ENCODE measurements around the gene MLANA.
"Not testable (repeated sequence)": the region's sequence is repeated elsewhere in the genome, so short reads cannot be mapped to it uniquely, and the experiment has no call there.

MLANA gene

DNA sequence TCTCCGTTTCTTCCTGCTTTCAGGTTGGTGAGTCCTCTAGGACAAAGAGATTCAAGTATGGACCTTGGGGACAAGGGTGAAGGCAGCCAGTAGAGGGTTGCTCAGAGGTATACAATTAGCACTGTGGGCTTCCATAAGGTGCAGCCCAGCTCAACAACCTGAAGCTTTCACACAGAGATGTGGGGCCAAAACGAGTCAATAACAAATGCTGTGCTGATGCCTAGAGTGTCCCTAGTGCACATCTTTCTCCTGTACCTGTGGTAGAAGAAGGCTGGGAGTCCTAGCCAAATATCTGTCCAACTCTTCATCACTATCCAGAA lies 20.7 kb upstream of the MLANA start:
- DNase-seq (ENCODE audit: low spot score): no peak

DNA sequence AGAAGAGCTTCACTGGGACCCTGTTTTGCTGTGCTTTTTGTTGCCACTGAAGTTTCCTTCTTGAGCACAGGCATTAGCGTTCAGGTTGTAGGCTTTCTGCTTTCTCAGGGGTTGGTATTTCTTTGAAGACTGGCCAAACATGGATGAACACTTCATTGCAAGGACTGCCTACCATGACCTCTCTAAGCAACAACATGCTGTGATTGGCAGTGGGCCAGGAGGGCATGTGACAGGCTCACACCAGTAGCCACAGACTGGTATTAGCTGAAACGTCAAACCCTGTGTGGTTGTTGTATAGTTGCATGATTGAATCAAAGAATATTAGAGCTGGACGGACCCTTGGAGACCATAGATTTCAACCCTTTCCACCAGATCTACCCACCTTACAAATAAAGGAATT lies 20.0 kb upstream of the MLANA start:
- DNase-seq (ENCODE audit: low spot score): no peak

DNA sequence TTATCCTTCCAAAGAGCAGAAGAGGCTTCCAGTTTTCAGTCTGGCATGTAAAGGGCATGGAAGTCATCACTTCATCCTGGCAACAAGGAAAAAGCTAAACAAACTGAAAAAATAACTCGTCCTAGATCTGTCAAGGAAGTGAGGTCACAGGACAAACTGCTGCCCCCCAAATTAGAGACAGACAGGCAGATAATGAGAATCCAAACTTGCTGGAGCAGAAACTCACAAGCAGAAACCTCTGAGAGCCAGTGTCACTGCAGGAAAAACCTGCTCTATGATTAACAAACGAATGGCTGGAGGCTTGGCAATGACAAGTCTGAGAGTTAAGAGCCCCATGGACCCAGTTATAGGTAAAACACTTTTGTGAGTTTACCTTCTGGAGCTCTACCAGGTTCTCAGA lies 18.9 kb upstream of the MLANA start:
- DNase-seq (ENCODE audit: low spot score): no peak

DNA sequence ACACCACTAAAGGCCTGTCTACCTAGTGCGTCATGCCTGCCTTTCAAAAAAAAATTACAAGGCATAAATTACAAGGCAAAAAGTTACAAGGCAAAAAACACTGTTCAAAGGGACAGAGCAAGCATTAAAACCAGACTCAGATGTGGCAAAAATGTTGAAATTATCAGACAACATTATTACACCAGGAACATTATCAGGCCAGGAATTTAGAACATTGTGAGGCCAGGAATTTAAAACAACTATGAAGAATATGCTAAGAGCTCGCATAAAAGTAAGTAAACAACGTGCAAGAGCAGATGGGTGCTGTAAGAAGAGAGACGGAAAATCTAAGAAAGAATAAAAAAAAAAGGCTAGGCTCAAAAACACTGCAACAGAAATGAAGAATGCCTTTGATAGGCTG lies 18.2 kb upstream of the MLANA start:
- DNase-seq (ENCODE audit: low spot score): no peak

DNA sequence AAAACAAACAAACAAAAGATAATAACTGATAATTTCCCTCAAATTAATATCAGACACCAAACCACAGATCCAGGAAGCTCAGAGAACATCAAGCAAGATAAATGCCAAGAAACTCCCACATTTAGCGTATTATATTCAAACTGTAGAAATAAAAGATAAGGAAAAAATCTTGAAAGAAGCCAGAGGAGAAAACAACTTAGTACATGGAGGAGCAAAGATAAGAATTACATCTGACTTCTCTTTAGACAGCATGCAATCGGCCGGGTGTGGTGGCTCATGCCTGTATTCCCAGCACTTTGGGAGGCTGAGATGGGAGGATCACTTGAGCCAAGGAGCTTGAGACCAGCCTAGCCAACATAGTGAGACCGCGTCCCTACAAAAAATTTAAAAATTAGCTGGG lies 17.2 kb upstream of the MLANA start:
- DNase-seq (ENCODE audit: low spot score): no peak

DNA sequence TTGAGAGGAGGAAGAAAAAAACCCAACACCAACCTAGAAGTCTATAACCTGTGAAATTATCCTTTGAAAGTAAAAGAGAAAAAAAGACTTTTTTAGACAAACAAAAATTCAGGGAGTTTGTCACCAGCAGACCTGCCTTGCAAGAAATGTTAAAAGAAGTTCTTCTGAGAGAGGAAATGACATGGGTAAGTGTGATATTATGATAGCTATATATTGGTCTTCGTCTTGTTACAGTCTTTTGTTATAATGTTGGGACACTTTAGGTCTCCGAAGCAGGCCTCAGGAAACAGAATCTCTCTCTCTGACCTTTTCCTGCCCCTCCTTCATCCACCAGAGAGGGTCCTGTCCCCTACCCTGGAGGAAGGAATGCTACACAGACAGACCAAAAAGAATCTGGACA lies 16.6 kb upstream of the MLANA start:
- no peak for DNase-seq (ENCODE audit: low spot score)

DNA sequence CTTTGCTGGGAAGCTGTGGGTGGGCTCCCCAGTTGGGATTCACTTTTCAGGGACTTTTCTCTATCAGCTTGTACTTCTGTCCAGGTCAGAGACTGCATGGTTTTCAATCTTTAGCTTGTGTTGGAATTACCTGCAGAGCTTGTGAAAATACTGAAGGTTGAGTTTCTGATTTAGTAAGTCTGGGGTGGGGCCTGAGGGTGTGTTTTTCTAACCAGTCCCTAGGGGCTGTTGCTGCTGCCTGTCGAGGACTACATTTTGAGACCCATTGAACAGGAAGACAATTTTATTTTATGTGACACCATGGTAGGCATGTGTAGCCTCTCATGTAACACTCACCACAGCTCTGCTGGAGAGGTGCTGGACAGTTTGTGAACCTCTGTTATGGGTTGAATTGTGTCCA lies 14.7 kb upstream of the MLANA start:
- DNase-seq (ENCODE audit: low spot score): no peak

DNA sequence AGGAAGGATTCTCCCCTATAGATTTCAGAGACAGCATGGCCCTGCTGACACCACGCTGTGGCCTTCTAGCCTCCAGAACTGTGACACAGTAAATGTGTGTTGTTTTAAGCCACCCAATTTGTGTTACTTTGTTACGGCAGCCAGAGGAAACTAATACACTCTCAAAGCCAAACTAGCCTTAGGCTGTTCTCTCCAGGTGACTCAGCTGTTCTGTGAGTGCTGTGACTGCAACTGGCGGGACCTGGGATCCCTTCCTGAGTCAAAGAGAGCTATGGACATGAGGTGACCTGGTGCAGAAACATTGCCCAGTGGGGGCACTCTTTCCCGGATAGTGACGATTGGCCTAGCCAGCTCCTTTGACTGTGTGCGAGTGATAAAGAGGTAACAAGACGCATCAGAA lies 14.0 kb upstream of the MLANA start:
- no peak for DNase-seq (ENCODE audit: low spot score)

DNA sequence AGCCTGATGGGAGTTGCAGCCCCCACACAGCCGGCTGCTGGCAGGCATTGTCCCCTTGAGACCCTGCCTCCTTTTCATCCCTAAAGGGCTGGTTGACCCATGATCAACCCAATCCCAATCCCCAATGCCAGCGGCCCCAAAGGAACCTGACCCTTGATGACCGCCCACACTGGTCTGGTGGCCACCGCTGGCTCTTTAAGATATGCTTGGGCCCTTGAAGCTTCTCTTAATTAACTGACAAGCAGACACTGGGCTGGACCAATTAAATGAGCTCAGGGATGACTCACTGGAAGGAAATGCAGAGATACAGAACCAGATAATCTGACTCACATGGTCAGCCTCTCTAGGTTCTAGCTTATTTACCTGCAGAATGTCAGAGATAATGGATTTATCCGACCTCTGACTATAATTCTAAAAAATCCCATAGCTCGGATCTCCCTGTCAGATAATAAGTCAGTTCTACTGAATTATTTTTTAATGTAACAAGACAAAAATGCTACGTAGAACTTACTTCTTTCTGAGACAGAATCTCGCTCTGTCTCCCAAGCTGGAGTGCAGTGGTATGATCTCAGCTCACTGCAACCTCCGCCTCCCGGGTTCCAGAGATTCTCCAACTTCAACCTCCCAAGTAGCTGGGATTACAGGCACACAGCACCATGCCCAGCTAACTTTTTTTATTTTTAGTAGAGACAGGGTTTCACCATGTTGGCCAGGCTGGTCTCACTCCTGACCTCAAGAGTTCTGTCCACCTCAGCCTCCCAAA lies 11.1 kb upstream of the MLANA start:
- no peak for DNase-seq (ENCODE audit: low spot score)

DNA sequence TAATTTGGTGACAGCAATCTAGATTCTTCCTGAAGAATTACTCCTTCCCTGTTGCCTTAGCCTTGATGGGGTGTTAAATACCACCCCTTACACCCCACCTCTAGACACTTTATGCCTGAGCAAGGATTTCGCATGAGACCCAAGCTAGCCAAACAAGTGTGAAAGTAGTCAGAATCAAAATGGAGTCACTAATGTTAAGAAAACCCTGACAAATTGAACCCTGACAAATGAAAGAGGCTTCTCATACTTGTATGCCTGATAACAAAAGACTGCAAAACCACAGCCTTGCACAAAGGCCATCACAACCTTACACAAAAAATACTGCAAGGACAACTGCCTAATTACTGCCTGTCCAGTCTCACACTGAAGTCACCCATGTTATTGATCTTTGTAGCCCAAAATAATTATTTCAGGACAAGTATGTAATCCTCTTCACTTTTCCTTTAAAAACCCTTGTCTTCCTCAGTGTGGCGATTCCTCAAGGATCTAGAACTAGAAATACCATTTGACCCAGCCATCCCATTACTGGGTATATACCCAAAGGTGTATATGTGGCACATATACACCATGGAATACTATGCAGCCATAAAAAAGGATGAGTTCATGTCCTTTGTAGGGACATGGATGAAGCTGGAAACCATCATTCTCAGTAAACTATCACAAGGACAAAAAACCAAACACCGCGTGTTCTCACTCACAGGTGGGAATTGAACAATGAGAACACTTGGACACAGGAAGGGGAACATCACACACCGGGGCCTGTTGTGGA lies 8.3 kb upstream of the MLANA start:
- not testable (repeated sequence) for DNase-seq (ENCODE audit: low spot score)

DNA sequence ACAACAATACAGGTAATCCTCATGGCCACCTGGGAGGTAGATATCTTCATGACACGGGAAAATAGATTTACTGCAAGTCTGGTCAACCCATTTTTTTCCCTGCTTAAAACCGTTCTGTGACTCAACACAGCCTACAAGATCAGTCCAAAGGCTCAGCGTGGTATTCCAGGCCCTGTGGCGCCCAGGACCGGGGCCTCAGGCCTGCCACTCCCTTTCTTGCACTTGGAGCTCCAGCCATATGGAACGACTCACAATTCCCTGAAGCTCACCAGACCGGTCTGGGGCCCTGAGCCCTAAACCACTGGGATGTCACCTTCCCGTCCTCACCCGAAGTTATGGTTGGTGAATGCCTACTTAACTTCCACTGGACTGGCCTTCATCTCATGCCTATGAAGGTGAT lies 6.5 kb upstream of the MLANA start:
- DNase-seq (ENCODE audit: low spot score): no peak

DNA sequence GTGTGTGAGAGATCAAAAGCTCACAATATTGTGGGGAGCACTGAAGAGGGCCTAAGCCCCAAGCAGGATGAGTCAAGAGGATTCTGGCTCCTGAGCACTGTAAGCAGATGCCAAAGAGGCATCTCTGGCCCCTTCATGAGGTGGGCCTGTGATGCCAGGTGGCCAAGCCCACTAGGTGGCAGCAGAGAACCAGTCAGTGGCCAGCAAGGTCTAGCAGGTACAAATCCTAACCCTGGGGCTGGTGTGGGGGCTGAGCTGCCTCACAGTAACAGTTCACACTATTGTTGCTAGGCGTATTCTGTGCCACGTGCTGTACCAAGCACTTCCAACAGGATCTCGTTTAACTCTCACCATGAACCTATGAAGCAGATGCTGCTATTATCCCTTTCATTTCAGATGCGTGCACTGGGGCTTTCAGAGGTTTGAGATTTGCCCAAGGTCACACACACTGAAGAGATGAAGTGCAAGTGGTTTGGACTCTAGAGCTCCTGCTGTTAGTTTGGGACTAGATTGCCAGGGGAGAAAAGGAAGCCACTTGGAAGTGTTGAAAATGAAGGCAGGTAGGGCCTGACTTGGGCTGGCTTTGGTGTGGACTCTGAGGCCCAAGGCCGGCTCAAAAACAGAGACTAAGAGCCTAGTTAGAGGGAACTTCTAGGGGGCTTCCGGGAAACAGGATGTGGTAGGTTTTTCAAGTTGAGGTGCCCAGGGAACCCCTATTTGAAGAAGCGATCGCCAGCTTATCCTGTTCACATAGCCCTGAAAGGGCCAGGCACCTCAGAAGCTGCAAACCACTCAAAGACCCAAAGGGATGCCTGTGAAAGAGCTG lies 4.4 kb upstream of the MLANA start:
- peak; percentile 83 for DNase-seq (ENCODE audit: low spot score)

DNA sequence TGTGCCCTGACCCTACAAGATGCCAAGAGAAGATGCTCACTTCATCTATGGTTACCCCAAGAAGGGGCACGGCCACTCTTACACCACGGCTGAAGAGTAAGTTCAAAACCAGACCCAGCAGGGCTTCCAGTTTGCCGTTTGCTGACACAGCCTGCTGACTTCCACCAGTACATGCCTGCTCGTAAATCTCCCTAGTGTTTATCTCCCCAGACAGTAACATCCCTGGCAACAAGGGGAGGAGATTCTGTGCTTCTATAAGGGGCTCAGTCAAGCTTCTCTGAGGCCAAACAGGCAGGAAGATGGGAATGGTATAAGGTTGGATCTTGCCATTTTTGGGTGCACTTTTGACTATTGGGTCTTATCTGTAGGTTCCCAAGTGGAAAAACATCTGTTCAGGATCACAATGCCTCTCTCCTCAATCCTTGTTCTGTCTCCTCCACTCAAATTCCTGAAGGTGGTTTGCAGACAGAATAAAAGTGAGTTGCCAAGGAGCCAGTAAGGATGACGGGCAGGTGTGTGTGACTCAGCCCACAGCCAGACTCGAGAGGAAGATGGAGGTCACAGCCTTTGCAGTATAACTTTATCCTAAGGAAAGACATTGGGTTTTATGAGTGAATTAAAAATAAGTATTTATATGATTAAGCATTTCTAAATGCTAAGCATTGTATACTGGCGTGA lies 1.9 kb downstream of the MLANA start:
- no peak for DNase-seq (ENCODE audit: low spot score)

DNA sequence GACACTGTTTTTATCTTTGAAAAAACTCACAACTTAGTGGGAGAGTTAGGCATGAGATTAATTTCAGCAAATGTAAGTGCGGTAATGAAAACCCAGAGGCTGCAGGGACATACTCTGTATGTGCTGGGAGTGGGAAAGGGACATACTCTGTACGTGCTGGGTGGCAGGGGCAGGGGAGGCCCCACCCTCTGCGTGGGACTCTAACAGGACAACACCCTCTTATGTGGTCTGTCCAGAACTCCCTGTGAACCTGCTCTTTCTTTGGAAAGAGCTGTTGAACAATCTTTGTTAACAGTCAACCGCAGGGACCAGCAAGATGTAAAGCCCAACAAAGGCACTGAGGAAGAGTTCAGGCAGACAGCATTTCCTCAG lies 2.4 kb downstream of the MLANA start:
- DNase-seq (ENCODE audit: low spot score): no peak

DNA sequence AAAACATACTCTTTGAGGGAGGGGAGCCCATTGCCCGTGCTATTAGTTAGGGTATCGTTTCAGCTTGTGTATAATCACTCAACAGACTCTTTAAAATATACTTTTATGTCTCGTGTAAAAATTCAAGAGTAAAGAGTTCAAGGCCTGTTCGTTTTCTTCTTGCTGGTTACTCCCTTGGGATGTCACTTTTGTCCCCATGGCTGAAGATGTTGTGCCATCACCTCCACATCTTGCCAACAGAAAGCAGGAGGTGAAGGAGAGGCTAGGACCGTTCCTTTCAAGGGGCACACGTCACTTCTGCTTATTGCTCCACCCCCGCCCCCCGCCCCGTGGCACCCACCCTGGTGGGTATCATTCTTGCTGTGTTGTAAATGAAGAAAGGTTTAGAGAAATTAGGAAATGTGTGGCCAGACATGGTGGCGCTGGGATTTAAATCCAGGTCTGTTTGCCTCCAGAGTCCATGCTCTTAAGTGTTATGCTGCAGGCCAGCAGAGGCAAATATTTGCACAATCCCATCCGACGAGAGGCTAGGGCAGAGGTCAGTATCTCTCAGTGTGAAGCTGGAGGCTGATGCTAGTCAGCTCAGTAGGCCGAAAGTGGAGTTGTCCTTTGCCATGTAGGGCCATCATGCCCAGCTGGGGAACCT lies 3.0 kb downstream of the MLANA start:
- no peak for DNase-seq (ENCODE audit: low spot score)

DNA sequence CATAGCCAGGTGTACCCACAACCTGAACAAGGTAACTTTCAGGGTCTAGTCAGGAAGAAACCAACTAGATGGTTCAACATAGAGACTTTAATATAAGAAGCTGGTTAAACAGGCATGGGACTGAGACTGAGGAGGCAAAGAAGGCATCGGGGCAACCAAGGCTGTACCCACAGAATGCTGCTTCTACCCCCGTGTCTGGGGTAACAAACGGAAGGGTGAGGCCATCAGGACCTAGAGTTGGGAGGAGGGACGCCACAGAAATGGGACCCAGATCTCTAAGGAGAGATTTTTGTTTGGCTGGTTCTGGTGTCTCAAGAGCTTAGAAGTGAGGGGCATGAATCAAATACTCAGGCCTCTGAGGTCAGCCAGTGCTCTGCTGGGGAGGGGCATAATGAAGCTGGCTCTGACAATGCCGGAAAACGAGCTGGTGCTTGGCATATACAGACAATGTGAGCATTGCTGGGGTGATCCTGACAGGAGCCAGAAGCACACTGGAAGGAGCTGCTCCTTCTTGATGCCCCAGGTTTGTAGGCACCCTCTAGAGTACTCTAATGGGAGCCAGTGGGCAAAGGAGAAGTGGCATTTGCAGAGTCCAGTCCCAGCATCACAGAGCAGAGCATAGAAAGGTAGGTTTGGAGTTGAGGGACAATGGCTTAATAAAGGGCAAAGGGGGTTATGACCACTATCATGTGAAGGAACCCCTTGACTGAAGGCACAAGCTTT lies 3.7 kb downstream of the MLANA start:
- no peak for DNase-seq (ENCODE audit: low spot score)

DNA sequence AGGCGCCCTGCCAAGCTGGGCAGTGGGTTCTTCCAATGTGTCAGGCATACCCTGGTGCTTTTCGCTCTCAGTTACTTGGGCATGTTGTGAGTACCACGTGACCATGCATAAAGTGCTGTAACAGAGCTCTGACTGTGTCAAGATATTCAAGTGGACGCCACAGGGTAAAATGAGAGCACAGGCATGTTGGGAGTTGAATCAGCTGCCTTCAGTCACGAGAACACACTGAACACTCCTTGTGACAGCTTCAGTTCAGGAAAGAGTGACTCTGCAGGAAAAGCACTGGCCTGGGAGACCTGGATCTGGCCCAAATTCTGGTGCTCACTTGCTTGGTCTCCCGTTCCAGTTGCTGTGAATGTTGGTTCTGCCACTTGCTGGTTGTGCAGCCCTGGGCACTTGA lies 5.1 kb downstream of the MLANA start:
- no peak for DNase-seq (ENCODE audit: low spot score)

DNA sequence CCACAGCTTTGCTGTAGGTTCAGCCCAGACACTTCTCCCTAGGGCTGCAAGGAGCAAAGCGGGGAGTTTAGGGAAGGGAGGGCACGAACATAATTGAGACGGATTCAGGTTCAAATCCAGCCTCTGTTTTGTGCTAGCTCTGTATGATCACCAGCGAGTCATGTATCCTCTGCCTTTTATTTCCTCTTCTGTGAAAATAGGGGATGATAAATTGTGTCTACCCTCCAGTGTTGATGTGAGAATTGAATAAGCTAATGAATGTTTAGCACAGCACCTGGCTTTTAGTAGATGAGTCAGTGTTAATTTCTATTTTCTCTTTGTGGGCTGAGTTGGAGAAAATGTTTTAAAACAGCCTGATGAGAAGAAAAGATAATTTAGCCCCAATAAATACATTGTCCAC lies 6.2 kb downstream of the MLANA start:
- DNase-seq (ENCODE audit: low spot score): no peak

DNA sequence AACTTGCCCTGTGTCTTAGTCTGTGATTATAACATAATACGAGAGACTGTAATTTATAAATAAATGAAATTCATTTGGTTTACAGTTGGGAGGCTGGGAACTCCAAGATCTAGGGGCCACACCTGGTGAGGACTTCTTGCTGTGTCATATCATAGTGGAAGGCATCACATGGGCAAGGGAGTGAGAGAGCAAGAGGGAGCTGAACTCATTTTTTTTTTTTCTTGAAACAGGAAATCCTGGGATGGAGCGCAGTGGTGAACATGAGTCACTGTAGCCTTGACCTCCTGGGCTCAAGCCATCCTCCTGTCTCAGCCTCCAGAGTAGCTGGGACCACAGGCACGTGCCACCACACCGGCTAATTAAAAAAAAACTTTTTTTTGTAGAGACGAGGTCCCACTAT lies 7.2 kb downstream of the MLANA start:
- DNase-seq (ENCODE audit: low spot score): no peak

DNA sequence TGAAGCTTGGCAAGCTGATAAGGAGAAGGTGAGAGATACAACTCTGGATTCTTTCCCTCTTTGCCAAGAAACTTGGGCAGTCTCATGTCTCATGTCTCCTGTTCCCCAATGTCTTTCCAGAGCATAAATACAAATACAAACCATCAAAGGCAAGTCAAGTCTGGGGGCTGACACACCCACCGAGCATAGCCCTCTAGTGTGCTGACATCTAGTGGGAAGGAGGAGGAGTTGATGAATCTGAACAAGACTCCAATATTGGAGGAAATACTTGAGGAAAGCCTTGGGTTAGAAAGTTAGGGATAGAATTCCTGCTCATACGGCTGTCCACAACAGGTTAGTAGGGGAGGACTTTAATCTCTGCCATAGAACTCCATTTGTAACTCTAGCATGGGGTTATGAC lies 8.6 kb downstream of the MLANA start:
- DNase-seq (ENCODE audit: low spot score): peak; percentile 26

DNA sequence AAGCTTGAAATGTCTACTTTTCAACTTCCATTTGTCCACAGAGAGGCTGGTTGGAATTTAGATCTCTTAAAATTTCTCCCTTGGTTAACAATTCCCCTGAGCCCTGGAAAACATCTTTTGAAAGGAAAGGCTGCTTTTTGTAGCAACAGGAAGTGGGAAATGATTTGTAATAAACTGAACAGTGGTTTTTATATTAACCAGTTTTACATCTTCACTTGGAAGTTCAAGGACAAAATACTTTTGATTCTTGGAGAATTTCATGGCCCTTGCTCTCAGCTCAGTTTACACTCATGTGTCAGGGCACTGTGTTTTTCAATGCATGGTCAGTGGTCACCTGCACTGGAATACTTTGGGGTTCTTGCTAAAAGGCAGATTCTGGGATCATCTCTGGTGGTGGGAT lies 9.9 kb downstream of the MLANA start:
- no peak for DNase-seq (ENCODE audit: low spot score)

Measured in NAMALWA (cell line).